T-helper 2 cell treated with Interferon-gamma antibody and Interleukin-4, amounts not matched to agents 100 ng/mL and 5 ng/mL, for 36 hours (primary cell): ENCODE data around the gene LCORL. TPM values are rescaled to one million over a fixed set of nuclear protein-coding genes. Genes with fewer than 3 reads are reported as not detected.
"Not testable (repeated sequence)": the region's sequence is repeated elsewhere in the genome, so short reads cannot be mapped to it uniquely, and the experiment has no call there.

Source experiments
- intact Hi-C: fragments of 100-400 bp; cut with micrococcal nuclease; formaldehyde crosslinking; loops from one replicate; pipeline ENCODE4 v1.15.1; 2023
- total RNA-seq: library from RNA; stranded (reverse); gene quantifications from 2 replicates; pipeline ENCODE4 v1.2.3, GENCODE V29; 2022

Gene LCORL
- total RNA-seq, 1 donor from 2014 or later = 10.0 TPM

DNA sequence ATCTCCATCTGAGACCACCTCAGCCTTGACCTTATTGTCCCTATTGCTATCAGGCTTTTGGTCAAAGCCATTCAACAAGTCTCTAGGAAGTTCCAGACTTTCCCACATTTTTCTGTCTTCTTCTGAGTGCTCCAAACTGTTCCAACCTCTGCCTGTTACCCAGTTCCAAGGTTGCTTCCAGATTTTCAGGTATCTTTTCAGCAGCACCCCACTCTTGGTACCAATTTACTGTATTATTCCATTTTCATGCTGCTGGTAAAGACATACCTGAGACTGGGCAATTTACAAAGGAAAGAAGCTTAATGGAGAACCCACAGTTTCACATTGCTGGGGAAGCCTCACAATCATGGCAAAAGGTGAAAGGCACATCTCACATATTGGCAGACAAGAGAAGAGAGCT lies 159.6 kb downstream of the LCORL start:
- intact Hi-C loops = not testable (repeated sequence)

DNA sequence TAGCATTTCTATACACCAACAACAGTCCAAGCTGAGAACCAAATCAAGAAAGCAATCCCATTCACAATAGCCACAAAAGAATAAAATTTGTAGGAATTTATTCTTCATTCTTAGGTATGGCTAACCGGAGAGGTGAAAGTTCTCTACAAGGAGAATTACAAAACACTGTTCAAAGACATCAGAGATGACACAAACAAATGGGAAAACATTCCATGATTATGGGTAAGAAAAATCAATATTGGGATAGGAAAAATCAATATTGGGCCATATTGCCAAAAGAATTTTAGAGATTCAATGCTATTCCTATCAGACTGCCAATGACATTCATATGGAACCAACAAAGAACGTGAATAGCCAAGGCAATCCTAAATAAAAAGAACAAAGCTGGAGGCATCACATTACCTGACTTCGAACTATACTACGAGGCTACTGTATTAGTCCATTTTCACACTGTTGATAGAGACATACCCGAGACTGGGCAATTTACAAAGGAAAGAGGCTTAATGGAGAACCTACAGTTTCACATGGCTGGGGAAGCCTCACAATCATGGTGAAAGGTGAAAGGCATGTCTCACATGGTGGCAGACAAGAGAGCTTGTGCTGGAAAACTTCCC lies 161.7 kb downstream of the LCORL start:
- intact Hi-C loops = no loop called here

DNA sequence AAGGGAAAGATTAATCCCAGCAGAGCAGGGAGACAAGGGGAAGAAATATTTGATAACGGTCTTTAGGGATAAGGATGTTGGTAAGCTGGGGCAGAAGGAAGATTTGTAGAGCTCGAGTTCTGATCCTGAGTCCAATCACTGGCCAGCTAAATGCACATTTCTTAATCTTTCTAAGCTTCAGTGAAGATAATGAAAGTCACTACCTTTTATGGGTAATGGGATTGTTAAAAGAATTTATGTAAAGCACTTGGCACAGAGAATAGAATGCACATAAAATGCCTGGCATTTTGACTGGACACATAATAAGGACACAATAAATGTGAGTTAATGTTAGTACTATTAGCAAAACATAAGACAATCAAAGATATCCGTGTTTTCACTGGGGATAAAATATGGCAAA lies 167.5 kb downstream of the LCORL start:
- intact Hi-C loops = no loop called here

DNA sequence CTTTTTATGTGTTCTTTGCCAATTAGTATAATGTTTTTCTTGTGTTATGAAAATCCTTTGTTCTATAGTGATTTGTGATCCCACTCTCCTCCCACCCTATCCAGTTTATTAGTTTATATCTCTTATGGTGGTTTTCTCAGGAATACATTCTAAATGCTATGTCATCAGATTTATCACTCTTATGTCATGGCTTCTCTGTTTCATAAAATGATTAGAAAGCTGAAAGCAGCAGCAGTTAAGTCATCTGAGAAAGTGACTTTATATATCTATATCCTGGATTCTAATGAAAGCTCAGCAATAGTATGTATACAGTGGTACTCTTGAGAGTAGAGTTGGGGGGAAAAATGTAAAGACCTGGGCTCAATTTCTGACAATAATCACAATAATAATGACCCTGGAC lies 169.6 kb downstream of the LCORL start:
- intact Hi-C loops = no loop called here

DNA sequence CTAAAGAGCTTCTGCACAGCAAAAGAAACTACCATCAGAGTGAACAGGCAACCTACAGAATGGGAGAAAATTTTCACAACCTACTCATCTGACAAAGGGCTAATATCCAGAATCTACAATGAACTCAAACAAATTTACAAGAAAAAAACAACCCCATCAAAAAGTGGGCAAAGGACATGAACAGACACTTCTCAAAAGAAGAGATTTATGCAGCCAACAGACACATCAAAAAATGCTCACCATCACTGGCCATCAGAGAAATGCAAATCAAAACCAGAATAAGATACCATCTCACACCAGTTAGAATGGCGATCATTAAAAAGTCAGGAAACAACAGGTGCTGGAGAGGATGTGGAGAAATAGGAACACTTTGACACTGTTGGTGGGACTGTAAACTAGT lies 171.3 kb downstream of the LCORL start:
- intact Hi-C loops = not testable (repeated sequence)

DNA sequence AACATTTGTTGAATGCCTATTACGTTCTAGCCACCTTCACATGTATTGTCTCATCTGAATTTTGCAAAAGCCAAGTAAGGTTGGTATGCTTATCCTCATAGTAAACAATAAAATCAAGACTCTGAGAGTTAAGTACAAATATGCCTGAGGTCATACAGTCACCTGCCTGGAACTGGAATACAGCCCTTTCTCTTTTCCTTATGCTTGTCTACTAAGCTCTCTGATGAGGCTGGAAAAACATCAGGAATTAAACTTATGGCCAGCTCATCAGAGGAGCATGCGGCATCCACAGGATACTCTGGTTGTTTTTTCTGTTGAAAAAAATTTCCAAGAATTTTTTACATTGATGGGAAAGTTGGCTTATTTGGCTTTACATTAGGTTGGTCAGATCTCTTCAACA lies 175.3 kb downstream of the LCORL start:
- intact Hi-C loops = no loop called here

- intact Hi-C loops = no loop called here
These were observed 197.5 kb downstream of the LCORL start for GRCh38 chr4:17823871-17824669.

DNA sequence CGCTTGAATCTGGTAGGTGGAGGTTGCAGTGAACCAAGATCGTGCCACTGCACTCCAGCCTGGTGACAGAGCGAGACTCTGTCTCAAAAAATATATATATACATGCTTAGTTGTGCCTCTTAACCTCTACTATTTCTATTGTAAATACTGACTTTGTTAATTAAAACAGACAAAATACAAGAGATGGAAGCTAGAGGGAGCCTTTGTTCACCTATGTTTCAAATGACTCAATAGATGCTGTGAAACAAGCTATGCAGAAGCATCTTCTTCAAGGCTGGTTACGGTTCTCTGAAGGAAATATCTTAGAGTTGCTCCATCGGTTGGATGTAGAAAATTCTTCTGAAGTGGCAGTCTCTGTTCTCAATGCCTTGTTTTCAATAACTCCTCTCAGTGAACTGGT lies 204.5 kb downstream of the LCORL start:
- intact Hi-C loops = loop anchor here (1.0 to 10.0 kb wide), 2 partner anchors 238 to 776 kb away; no protein-coding TSS in a partner anchor

- intact Hi-C loops = loop anchor here (10.0 kb wide), 1 partner anchor 239 kb away; no protein-coding TSS in a partner anchor
These were observed 205.4 kb downstream of the LCORL start for GRCh38 chr4:17816142-17816541.

DNA sequence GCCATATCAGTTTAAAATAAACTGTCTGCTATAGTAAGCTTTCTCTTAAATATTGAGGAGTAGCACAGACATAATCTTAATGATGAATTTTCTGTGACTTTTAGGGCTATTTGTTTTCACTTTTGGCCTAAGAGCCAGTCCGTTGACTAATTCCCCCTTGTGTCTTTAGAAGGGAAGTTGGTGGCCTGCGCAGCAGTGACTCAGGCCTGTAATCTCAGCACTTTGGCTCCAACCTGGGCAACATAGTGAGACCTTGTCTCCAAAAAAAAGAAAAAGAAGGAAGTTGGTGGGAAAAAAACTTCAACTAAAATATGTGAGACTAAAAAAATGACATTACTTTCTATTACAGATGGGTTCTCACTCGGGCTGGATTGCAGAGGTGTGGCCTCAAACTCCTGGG lies 207.4 kb downstream of the LCORL start:
- intact Hi-C loops = loop anchor here (10.0 kb wide), 1 partner anchor 241 kb away; no protein-coding TSS in a partner anchor

GRCh38 chr4:17812801-17813200 lies 208.8 kb downstream of the LCORL start:
- intact Hi-C loops = loop anchor here (10.0 kb wide), 1 partner anchor 242 kb away; no protein-coding TSS in a partner anchor

- intact Hi-C loops = loop anchor here (10.0 kb wide), 1 partner anchor 243 kb away; no protein-coding TSS in a partner anchor
These were observed 209.4 kb downstream of the LCORL start for GRCh38 chr4:17812125-17812524.

GRCh38 chr4:17811078-17811603 lies 210.4 kb downstream of the LCORL start:
- intact Hi-C loops = loop anchor here (2.0 to 10.0 kb wide), 2 partner anchors 244 to 474 kb away; no protein-coding TSS in a partner anchor

DNA sequence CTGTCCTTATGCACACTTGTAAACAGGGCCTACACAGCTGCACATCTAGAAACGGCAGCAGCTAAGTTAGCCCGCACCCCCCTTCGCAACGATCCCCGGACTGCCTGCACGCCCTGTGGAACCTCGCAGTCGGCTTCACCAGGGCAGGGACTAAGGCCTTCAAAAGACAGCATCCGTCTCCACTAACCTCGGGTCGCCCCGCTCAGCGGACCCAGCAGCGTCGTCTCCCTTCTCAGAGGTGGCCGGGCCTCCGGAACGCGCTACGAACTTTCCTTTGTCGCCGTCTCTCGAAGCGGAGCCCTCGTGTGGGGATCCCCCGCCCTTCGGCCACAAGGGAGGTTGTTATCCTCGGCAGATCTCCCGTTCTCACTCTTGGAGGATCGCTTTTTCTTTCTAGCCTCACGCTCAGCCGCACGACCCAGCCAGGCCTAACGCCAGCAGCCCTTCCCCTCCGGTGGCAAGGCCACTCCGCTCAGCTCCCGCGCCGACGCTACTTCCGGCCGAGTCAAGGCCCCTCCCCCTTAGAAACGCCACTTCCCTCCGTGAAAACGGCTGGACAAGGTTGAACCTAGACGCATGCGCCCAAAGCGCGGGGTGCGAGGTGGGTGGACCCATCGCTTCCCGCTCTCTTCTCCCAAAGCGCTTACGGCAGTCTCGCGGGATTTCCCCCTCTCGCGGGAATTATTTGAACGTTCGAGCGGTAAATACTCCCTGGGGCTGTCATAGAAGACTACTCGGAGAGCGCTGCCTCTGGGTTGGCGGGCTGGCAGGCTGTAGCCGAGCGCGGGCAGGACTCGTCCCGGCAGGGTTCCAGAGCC lies 211.1 kb downstream of the LCORL start, which contains the start of the genes DCAF16 and NCAPG:
DCAF16 (minus strand) TSS at position 498 of the 818 bp plus-strand sequence. CDS start 6,616 bp downstream, outside the sequence.
NCAPG (plus strand) TSS at position 720 of the 818 bp plus-strand sequence. CDS start 99 bp downstream, outside the sequence.
- intact Hi-C loops = loop anchor here (1.0 to 10.0 kb wide), 5 partner anchors 196 to 474 kb away; partner anchors contain the start of genes LAP3, LCORL and MED28

GRCh38 chr4:17809667-17810066 lies 211.9 kb downstream of the LCORL start:
- intact Hi-C loops = loop anchor here (1.0 to 10.0 kb wide), 6 partner anchors 195 to 1585 kb away; partner anchors contain the start of genes LAP3, LCORL, MED28 and TAPT1

GRCh38 chr4:17807446-17807845 lies 214.1 kb downstream of the LCORL start:
- intact Hi-C loops = loop anchor here (10.0 kb wide), 1 partner anchor 1583 kb away; the partner anchor contains the start of gene TAPT1

DNA sequence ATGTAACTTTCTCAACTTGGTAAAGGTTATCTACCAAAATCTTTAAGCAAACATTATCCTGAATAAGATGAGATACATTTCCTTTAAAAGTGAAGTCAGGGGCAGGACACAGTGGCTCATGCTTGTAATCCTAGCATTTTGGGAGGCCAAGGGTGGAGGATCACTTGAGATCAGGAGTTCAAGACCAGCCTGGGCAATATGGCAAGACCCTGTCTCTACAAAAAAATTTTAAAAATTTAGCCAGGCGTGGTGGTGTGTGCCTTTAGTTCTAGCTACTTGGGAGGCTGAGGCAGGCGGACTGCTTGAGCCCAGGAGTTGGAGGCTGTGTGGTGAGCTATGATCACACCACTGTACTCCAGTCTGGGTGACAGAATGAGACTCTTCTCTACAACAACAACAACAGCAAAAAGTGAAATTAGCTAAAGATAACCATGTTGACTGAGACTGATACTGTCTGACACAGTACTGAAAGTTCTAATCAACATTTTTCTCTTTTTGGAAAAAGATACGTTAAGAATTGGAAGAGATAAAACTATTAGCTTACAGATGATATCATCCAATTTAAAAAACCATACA lies 215.9 kb downstream of the LCORL start:
- intact Hi-C loops = loop anchor here (10.0 kb wide), 1 partner anchor 1581 kb away; the partner anchor contains the start of gene TAPT1

- intact Hi-C loops = no loop called here
These were observed 223.7 kb downstream of the LCORL start for GRCh38 chr4:17797808-17798207.

- intact Hi-C loops = no loop called here
These were observed 226.8 kb downstream of the LCORL start for GRCh38 chr4:17794730-17795129.
